Inflammatory macrophage treated with lipopolysaccharide for 1 hour (primary cell): ENCODE measurements around the gene HID1.
"Not testable (repeated sequence)": the region's sequence is repeated elsewhere in the genome, so short reads cannot be mapped to it uniquely, and the experiment has no call there.

ENCODE experiments used
- DNase-seq, 2 donors: peaks; one replicate each; pipeline ENCODE4 v3.0.0-alpha.2; 2020 to 2022

The HID1 gene

DNA sequence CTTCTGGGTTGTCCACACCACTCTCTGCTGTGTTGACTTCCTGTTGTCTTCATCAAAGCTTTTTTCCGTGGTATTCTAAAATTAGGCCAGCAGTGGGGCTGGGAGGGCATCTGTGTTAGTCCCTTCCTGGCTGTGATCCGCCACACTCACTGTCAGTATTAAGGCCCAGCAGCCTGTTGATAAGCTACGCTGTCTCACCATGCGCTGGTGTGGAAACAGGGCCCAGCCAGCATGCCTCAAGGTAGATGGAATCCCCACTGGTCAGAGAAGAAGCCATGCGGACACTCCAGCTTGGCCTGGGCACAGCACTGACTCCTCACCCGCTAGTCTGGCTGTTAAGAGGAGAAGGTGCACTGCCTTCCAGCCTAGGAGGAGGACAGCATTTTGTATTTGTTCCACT, 26.2 kb upstream of the HID1 start:
- no peak for DNase-seq

DNA sequence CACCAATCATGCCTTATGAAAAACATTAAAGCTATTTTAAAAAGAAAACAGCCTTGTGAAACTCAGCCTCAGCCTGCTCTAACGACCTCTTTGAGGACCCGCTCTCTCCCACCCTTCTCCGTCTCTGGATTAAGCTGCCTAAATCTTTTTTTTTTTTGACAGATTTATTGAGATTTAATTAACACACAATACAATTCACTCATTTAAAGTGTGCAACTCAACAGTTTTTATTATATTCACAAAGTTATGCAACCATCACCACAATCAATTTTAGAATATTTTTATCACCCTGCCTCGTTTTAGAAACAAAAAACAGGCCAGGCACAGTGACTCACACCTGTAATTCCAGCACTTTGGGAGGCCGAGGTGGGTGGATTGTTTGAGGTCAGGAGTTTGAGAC, 23.3 kb upstream of the HID1 start:
- no peak for DNase-seq

DNA sequence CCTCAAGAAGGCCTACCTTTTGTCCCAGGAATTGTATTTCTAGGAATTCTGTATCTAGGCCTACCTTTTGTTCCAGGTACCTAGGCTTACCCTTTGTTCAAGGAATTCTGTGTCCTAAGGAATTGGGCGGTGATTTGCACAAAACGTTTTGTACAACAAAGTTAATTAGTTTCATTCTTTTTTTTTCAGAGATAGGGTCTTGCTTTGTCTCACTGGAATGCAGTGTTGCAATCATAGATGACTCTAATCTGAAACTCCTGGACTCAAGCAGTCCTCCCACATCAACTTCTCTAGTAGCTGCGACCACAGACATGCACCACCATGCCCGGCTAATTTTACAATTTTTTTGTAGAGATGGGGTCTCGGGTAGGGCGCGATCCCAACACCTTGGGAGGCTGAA, 21.9 kb upstream of the HID1 start:
- DNase-seq, result peak in 1 of 2 donors; percentile 28

DNA sequence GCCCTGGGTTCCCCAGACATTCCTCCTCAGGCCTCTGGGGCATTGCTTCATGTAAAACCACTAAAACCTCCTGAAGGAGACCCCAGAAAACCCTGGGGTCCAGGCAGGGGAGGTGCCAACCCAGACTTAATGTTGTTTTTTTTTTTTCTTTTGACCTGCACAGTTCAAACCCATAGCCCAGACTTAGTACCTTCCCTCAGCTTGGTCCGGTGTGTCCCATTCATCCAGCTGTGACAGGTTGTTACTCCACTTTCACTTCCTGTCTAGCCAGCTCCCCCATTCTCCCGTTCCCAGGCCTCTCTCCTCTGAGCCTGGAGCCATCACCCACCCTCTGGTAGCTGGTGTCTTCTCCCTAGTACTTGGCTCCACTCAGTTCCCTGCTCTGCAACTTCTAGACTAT, 19.7 kb upstream of the HID1 start:
- DNase-seq, result no peak

DNA sequence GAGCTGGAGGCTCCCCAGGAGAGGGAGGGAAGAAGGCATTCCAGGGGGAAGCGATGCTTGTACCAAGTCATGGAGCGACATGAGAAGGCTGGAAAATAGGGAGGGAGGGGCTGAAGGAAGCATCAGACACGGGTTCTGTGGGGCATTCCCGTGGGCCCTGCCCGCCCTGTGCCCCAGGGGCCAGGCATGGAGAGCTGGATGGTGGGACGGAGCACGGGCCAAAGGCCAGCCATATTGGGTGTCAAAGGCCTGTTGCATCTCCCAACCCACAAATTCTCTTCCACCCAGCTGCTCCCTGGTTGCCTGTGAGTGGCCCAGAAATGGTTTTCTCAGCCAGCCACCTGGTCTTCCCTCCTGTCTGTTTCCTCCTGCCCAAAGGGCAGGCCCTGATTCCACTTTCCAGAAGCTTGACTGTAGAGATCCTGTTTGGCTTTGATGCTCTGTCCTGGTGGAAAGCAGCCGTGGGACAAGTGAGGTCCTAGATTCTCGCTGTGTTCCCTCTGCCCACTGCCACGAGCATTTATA, 18.1 kb upstream of the HID1 start:
- no peak for DNase-seq

DNA sequence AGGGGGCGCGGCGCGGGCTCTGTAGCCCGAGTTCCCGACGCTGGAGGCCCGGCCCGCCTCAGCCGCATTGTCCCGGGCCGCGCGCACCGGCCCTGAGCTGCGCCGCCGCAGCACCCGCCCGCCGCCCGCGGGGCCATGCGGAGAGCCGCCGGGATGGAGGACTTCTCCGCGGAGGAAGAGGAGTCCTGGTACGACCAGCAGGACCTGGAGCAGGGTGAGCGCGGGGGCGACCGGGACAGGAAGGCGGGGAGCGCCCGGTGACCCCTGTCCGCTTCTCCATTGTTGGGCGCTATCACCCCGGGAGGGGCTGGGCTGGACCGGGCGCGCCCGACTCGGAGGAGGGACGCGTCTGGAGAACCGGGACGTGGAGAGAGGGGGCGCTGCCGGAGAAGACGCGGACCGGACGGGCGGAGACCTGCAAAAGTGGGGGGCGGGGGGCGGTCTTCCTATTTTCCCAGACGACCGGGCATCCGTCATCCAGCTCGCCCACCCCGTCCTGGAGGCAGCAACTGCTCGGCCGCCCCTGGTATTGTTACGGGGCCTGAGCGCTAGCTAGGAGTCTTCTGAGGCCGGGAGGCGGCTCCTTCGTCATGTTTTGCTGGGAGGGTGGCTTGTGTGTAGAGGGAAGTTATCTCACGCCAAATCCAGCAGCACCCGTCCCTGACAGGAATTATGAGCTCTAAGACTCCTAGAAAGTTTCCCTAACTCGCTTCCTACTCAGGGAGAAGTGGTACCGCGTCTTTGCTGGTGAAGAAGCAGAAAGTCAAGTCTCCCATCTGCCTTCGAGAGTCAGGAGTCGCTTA, 15.6 kb upstream of the HID1 start:
- DNase-seq, result peak; percentile 39 to 45

DNA sequence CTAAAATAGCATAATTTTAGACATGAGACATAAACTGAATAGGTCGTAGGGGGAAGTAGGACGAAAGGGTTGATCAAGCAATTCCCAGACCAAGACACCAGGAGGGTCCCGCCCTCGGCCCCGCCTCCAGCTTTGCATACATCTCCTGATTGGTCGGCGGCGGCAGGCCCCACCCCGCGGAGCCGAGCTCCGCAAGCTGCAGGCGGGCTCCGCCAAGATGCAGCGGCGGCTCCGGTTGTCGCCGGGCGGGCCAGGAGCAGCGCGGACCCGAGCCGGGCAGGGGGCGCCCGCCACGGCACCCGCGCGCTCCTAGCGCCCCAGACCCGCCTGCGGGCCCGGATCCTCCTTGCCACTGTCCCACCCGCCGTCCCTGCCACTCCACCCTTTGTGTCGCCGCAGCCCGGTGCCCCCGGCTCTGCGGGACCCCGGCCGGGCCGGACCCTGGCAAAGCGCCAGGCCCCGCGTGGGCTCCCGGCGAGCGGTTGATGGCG, 14.9 kb upstream of the HID1 start, which contains the start of gene CDR2L:
Gene CDR2L, plus strand, starts transcription at position 215 of the 491 bp plus-strand sequence. CDS start 412 bp downstream, outside the sequence.
- peak; percentile 93 to 96 for DNase-seq

DNA sequence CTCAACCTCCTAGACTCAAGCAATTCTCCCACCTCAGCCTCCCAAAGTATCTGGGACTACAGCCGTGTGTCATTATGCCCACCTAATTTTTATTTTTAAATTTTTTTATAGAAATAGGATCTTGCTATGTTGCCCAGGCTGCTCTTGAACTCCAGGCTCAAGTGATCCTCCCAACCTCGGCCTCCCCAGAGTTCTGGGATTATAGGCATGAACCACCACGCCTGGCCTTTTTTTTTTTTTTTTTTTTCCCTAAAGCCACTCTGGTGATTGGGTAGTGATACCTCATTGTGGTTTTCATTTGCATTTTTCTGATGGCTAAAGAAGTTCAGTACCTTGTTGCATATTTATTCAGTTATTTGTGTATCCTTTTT, 13.6 kb upstream of the HID1 start:
- DNase-seq, result no peak

DNA sequence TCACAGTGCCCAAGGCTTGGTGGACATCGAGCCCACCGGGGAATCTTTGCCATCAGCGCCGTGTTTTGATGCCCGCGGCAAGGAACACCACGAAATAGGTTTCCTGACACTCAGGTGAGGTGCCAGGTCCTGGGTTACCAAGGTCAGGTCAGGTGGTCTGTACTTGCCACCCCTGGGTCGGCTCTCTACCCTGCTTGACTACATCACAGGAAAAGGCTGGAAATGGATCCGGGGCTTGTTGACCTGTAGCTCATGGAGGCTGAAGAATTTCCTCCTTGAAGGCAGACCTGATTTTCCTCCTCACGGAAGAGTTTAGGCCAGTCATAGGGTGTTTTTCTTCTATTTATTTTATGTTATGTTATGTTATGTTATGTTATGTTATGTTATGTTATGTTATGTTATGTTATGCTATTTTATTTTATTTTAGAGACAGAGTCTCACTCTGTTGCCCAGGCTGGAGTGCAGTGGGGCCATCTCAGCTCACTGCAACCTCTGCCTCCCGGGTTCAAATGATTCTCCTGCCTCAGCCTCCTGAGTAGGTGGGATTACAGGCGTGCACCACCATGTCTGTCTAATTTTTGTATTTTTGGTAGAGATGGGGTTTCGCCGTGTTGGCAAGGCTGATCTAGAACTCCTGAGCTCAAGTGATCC, 10.2 kb upstream of the HID1 start:
- DNase-seq, result not testable (repeated sequence)

DNA sequence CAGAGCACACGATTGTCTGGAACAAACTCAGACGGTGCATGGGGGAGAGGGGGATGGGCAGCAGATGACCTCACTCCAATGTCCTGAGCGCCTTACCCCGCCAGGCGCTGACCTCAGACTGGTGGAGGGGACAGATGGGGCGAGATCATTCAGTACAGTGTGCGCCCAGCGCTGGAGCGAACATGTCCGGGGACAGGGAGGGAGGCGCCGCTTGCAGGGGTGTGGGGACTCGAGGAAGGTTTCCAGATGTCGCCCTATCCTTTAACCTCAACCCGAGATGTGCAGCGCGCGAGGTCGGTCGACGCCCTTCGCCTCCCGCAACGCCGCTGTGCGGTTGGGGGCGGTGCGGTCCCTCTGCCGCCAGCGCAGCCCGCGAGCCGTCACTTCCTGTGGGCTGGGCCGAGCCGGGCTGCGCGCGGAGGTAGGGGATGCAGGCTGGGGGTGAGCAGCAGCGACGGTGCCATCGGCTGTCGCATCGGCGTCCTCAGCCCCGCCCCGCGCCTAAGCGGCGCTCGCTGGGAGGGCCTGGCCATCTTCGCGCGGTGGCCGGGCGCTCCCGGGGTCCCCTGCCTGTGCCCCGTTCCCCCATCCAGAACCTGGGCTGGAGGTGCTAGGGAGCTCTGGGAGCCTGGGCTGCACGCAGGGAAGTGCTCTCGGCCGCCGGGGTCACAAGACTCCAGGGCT, 9.6 kb upstream of the HID1 start:
- DNase-seq, result peak; percentile 17 to 30

DNA sequence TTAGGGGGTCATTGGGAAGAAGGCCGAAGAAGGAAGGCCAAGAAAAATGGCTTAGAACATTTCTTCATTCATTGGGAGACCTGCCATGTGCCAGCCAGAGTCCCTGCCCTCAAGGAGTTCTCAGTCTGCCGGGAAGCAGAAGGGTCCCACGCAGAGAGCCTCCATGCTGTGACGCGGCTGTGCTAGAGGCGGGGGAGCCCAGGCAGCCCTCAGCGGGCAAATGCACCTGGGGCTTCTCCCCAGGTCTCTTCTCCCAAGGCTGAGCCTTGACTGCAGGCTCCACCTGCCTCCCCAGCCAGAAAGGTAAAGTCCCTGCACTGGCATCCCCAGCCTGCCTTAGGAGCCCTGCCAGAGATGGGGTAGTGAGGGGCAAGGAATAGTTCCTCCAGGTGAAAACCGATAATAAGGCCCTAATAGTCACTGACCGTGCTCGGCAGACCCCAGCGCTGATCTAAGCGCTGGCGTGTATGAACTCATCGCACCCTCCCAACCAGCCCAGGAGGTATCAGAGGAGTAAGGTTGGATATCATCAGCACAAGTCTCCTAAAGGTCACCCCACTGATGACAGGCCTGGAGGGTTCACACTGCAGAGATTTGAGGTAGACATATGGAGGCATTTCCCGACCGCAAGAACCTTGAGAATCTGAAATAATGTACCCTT, 8.9 kb upstream of the HID1 start:
- DNase-seq, result no peak

DNA sequence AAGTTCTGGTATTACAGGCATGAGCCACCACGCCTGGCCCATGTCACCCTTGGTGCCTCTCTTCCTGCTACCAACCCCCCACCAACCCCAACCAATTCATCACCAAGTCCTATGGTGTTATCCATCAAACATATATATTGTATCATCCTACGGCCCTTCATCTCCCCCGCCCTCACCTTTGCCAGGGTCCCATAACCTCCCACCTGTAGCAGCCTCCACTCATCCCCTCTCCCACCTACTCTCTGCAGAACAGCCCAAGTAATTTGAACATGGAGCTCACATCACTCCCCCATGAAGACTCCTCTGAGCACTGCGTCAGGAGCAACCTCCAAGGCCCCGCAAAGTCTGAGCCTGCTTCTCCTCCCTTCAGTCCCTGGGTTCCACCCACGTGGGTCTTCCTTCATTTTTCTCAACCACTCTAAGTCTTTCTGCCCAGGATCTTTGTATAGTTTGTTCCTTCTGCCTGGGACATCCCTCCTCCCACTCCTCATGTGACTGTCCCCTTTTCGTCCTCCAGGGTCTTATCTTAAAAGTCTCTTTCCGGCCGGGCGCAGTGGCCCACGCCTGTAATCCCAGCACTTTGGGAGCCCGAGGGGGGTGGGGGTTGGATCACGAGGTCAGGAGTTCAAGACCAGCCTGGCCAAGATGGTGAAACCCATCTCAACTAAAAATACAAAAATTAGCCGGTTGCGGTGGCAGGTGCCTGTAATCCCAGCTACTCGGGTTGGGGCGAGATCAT, 7.0 kb upstream of the HID1 start:
- no peak for DNase-seq

DNA sequence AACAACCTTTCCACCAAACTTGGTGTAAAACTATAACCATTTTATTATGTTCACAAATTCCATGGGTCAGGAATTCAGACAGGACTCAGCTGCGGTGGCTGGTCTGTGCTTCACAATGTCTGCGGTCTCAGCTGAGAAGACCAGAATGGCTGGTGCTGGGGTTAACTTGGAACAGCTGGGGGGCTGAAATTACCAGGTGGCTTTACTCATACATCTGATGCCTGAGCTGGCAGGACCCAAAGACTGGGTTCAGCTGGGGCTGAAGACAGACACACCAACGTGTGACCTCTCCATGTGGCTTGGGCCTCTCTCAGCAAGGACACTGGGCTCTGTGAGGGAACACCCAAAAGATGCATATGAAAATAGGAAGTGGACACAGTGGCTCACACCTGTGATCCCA, 5.7 kb upstream of the HID1 start:
- no peak for DNase-seq

DNA sequence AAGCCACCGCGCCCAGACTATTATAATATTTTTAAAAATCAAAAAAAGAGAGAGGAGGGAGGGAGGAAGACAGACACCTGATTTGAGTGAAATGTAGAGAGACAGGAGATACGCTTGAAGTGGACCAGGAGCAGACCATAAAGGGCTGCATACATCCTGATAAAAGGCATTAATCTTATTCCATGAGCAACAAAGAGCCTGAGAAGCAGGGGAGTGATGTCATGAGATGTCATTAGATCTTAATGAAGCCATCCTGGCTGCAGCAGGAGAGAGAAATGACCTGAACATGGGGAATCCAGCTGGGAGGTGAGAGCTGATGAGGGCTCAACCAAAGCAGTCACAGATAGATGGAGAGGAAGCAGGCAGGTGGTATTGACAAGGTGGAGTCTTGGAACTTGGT, 5.2 kb upstream of the HID1 start:
- DNase-seq, result no peak

DNA sequence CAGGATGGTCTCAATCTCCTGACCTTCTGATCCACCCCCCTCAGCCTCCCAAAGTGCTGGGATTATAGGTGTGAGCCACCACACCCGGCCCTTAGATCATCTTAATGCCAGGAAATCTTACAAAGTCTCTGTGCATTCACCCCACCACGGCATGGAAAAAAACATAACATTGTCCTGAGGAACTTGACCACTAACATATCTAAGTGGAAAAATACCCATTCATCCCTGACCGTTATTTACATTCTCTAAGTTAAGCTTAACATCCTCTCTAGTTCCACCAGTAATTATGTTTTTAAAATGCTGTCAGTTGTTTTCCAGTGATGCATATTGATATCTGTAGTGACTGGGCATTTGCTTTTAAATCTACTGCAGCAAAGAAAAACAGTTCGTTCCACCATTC, 3.4 kb upstream of the HID1 start:
- DNase-seq, result no peak

DNA sequence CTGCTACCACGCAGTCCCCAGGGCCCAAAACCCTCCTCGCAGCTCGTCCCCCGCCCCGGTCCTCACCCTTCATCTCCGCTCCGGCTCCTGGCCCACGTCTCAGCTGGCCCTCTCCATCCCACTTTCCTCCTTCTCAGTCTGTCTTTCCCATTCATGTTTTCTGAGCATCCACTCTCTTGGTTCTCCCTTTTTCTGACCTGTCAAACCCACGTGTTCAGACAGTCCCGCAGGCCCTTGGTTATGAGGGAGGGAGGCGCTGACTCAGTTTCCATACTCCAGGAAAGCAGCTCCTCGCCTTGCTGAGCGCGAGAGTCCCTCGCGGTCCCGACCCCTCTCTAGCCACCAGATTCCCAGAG, 392 bp upstream of the HID1 start:
- DNase-seq, result no peak

DNA sequence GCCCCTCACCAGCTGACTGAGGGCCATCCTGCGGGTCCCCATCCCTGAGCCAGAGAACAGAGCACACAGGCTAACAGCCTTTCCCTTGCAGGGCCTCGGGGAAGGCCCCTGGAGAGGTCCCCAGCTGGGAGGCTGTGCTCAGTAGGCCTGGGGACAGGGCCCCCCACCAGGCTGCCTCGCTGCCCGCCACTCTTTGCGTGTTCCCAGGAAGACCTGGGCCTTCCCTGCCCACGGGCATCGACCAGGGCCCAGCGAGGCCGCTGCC, 785 bp downstream of the HID1 start:
- no peak for DNase-seq

DNA sequence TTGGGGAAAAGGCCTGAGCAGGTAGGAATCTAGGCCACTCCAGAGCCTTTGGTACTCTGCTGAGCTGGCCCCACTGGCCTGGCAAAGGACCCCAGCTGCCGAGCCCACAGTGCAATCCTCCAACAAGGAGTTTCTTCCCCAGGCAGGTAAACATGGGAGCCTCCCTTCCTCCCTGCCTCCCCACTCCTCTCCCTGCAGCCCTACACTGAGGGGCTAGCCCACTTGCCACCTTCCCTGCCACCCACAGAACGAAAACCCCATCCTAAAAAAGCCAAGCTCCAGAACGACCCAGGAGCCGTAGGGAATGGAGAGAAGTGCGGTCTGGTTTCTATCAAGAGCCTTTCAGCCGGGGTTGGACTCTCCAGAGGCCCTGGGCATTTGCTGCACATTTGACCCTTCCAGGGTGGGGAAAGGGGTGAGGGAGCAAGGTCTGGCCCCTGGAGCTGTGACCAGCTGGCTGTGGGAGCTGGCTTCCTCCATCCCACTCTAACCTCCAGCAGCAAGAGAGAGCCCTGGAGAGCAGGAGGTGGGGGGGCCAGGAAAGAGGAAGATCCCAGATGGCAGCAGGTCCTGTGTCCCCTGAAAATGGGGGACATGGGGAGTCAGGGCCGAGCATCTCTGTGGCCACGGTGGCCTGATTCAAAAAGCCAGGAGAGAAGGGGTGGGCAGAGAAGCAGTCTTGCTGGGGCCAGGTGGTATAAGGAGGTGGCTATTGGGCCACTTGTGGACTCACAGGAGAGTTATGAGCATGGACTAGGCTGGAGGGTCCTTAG, 1.3 kb downstream of the HID1 start:
- no peak for DNase-seq

DNA sequence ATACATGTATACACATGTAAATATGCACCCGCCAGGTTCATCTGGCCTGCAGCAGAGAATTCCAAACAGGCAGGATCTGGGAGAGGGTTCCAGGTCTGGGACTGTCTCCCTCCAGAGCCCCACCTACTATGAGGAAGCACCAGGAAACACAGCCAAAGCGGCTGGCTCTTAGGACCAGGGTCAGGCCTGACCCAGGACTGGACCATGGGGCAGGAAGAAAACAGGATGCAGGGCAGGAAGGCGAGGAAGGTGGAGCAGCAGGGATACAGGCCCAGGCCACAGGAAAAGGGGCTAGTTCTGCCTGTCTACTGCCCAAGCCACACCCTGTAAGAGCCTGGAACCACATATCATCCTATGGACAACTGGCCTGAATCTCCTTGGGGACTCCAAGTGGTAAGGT, 2.2 kb downstream of the HID1 start:
- DNase-seq, result no peak

DNA sequence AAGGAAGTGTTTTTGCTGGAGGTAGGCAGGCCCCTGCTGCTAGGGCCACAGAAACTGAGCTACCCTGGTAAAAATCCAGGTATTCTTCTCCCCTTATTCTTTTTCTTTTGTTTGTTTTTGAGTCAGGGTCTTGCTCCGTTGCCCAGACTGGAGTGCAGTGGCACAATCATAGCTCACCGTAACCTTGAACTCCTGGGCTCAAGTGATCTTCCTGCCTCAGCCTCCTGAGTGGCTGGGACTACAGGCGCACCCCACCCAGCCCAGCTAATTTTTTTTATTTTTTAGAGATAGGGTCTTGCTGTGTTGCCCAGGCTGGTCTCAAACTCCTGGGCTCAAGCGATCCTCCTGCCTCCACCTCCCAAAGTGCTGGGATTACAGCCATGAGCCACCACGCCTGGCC, 3.1 kb downstream of the HID1 start:
- not testable (repeated sequence) for DNase-seq

DNA sequence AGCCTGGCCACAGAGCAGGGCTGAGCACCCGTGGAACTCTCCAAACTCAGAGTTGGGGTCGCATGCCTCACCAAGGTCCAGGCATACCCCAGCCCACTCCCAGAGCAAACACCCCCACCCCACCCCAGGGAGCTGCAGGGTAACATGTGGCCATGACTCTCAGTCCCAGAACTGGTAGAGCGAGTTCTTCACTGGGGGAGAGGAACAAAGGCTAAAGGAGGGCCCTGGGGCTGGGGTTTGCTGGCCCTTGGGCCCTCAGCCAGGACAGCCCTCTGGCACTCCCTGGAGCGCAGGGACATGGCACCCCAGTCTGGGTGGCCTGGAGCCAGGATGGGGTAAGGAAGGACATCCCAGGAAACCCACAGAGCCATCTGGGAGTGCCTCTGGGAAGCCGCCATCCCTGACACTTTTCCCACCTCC, 4.2 kb downstream of the HID1 start:
- DNase-seq, result no peak
